Ramos (cell line): ENCODE measurements around the gene SLC9A9.
"Not testable (repeated sequence)": the region's sequence is repeated elsewhere in the genome, so short reads cannot be mapped to it uniquely, and the experiment has no call there.

ENCODE experiments used
- in situ Hi-C: fragments of 300-500 bp; cut with MboI; formaldehyde crosslinking; loops from one replicate; pipeline ENCODE4 v1.14.3; 2022; ENCODE audit warnings: low sequenced_read_pairs; ENCODE audit not compliant: unreplicated experiment

Gene SLC9A9

GRCh38 chr3:143847787-143848631 is at the start of gene SLC9A9:
Gene SLC9A9 (minus strand): TSS chr3:143848468. CDS start chr3:143848322, 146 bp downstream.
- in situ Hi-C loops = no loop called here

DNA sequence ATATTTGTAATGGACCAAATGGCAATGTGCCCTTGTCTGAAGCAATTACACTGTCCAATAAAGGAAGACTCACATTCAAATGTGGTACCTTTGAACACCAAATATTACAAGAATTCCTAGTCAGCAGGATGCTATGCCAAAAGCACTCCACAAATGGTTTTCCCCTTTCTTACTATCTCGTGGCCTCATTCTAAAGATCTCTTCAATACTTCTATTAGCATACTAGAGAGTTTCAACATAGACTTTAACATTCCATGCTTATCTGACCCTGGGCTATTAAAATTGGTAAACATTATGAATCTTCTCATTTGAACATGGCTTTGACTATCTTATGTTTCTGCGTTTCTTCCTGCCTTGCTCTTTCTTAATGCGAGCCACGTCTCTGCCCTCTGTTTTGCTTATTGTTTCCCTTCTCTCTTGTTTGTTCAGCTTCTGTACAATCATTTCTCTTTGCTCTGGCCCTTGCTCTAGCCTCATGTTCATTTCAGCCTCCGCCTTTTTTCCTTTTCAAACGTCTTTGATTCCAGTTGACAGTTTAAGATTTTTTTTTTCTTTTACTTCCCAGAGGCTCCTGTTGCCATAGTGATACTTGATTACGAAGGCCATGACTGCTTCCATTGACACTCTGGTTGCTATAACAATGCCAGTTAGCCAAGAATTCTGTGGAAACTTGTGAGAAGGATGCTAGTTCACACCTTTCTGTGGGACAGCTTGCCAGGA is 49.5 kb upstream of the SLC9A9 start:
- in situ Hi-C loops = no loop called here

DNA sequence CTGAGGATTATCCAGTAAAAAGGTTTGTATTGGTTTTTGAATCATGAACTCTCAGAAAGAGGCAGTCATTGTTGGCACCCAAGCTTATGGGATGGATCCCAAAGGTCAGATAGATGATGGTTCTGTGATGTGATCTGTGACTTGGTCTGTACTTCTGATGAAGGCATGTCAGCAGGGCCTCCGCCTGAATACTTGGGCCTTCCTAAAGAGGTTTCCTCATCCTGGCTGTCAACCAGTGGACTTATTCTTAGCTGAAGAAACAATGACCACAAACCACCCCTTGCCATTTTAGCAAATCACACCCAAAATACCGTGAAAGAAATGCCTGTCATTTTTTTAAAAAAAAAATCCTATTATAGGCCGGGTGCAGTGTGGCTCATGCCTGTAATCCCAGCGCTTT is 48.2 kb upstream of the SLC9A9 start:
- in situ Hi-C loops = no loop called here

- in situ Hi-C loops = no loop called here
Measured at GRCh38 chr3:143895805-143896204, 47.5 kb upstream of the SLC9A9 start.

DNA sequence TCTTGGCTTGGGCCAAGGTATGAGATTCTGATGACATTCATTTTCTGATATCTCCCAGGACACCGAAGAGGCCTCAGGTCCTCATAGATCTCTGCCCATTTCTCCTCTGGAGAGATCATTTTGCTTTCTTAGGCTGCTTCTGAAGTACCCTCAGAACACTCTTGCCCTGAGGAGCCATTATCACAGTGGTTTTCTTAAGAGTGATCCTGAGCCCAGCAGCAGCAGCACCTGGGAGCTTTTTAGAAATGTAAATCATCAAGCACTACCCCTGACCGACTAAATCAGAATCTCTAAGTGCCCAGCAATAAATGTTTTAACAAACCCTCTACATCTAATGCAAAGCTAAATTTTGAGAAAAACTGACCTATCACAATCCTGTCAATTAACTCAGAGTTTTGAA is 40.6 kb upstream of the SLC9A9 start:
- in situ Hi-C loops = no loop called here

DNA sequence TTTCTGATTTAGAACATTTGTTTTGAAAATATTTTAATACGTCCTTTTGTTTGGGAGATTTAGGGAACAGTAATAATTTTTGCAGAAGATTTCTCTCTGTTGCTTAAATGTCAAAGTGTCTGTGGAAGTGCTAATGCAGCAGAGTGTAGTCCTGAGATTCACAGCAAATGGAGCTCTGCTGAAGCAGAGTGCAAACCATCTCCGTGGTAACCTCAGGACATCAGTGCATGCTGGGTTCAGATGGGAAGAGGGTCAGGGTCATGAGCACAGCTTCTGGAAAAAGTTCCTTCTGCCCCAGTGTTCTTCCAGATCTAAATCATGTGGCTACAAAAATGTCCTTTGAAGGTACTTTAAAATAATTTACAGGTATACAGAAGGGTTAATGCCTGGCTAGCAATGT is 39.9 kb upstream of the SLC9A9 start:
- in situ Hi-C loops = no loop called here

GRCh38 chr3:143885780-143886427 is 37.6 kb upstream of the SLC9A9 start:
- in situ Hi-C loops = no loop called here

DNA sequence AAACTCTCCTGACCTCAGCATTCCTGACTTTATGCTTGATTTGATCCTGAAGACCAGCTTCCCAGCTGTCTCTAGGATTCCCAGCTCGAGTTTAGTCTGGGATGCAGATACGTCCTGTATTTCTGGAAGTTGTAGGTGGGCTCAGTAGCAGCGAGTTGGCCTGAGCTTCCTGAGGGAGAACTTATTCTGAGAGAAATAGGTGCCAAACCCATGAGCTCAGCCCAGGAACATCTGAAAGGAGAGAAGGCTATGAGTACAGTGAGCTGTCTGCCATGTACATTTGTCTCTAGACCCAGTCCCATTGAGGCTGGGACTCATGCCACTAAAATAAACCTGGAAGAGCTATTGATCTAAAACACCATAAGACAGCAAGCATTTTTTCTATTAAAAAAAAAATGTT is 36.6 kb upstream of the SLC9A9 start:
- in situ Hi-C loops = no loop called here

- in situ Hi-C loops = no loop called here
Measured at GRCh38 chr3:143883151-143883550, 34.9 kb upstream of the SLC9A9 start.

DNA sequence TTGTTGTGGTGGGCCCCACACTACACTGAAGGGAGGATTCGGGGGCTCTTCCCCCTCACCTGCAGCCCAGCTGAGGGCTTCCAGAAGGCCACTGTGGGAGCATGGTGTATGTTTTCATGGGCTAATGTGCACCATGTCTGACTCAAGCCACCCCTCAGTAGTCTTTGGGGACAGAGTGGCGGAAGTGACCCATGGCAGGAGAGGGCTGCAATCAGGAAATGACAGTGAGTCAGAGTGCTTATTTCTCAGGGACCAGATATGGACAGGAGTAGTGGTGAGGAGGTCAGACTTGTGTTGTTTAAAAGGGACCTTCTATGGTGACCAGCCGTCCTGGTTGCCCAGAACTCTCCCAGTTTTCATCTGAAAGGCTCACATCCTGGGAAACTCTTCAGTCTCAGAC is 32.8 kb upstream of the SLC9A9 start:
- in situ Hi-C loops = no loop called here

- in situ Hi-C loops = no loop called here
Measured at GRCh38 chr3:143875546-143875945, 27.3 kb upstream of the SLC9A9 start.

DNA sequence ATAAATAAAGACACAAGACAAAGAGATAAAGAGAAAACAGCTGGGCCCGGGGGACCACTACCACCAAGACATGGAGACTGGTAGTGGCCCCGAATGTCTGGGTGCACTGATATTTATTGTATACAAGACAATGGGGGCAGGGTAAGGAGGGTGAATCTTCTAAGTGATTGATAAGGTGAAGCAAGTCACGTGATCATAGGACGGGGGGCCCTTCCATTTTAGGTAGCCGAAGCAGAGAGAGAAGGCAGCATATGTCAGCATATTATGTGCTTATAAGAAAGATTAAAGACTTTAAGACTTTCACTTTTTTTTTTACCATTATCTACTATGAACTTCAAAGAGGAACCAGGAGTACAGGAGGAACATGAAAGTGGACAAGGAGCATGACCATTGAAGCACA is 25.3 kb upstream of the SLC9A9 start:
- in situ Hi-C loops = not testable (repeated sequence)

DNA sequence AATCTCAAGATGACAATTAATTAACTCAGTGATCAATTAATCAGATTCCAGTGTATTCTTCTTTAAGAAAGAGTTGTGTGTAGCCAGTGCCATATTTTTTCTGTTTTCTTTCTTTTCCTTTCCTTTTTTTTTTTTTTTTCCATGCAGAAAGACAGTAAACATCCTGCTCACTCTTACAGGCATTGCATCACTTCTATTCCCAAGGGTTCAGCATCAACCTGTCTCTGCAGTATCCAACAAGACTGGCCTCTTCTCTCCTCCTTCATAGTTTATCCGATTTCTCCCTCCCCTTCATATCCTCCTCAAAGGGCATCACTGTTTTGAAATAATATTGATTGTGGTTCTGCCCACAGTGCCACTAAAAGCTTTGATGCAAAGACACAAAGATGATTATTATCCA is 17.0 kb upstream of the SLC9A9 start:
- in situ Hi-C loops = no loop called here

DNA sequence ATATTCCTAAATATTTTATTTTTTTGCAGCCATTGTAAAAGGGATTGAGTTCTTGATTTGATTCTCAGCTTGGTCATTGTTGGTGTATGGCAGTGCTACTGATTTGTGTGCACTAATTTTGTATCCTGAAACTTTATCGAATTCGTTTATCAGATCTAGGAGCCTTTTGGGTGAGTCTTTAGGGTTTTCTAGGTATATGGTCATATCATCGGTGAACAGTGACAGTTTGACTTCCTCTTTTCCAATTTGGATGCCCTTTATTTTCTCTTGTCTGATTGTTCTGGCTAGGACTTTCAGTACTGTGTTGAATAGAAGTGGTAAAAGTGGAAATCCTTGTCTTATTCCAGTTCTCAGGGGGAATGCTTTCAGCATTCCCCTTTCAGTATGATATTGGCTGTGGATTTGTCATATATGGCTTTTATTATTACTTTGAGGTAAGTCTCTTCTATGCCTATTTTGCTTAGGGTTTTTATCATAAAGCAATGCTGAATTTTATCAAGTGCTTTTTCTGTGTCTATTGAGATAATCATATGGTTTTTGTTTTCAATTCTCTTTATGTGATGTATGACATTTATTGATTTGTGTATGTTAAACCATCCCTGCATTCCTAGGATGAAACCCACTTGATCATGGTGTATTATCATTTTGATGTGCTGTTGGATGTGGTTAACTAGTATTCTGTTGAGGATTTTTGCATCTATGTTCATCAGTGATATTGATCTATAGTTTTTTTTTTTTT is 11.4 kb upstream of the SLC9A9 start:
- in situ Hi-C loops = no loop called here

DNA sequence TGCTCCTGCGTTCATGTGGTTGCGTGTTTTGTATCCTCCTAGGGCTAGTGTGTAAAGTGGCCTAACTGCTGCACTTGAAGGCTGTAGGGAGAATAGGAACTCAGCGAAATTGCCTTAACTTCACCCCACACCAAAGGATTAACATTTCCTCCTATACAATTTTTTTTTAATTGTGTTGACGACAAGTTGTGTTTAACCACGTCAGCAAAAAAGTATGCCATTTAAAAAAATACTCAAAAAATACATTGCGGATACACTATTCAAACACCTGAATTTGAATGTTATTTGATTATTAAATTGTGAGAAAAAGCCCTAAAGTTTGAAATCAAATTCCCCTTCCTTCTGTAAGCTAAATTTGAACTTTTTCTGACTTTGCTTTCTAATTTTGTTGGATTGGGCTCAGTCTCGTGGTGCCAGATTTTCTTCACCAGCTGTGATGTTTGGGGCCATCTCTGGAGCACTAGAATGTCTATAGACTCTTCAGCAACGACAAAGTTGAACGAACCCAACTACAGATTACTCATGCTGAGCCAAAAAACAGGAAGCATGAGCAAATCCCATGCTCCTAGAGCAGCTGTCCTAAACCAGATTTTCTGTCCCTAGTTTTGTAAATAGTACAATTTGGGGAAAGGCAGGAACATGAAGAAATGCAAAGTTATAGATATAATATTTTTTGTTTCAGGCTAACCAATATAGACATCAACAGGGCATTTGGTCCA is 8.1 kb upstream of the SLC9A9 start:
- in situ Hi-C loops = no loop called here

GRCh38 chr3:143855183-143855582 is 6.9 kb upstream of the SLC9A9 start:
- in situ Hi-C loops = no loop called here

DNA sequence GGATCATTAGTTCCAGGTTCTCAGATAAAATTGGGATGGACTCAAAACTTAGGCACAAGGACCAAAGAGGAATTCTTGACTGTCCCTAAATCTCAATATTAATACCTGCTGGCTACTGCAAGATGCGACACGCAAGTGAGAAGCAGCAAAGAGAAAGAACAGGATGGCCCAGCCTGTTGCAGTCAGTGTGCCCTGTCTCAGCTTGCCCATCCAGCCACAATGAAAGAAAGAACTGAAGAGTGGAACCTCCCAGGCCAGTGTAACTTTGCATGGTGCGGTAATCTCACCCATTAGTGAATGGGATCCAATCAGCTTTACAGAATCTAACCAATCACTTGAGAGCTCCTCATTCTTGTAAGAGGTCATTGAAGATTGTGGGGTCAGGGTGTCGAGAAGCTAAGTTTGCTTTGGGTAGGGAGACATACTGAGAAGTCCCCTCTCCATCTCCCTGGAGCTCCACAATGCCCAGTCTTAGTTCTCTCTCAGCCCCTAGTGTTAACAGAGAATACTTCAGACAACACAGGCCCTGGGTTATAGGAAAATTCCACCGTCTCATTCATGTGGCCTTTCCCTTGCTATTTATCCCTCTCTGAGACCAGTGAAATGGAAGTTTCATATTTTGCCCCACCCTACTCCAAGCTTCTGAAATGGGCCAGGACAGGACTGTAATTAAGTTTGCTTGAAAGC is 3.2 kb upstream of the SLC9A9 start:
- in situ Hi-C loops = no loop called here

DNA sequence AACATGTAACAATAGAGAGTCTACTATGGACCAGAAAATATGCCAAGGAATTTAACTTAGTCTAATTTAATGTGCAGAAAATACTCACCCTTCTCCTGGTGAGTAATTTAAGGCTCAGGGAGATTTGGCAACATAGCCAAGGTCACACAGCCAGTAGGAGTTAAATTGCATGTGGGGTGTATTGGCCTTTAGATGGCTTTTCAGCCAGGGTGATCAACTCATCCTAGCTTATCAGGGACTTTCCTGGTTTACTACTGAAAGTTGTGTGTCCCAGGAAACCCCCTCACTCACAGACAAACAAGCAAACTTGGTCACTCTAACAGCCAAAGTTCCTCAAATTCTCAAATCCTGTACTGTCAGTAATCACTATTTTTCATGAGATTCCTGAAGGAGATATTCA is 2.6 kb upstream of the SLC9A9 start:
- in situ Hi-C loops = no loop called here

GRCh38 chr3:143849854-143850549 is 1.7 kb upstream of the SLC9A9 start:
- in situ Hi-C loops = no loop called here
